ENCODE results near the gene ZBTB32. TPM values are rescaled to one million over a fixed set of nuclear protein-coding genes. Genes with fewer than 3 reads are reported as not detected.

Gene ZBTB32
- total RNA-seq, 2 donors from 2014 or later, result not detected

- peak; percentile 52 for TF ChIP-seq CTCF (conservative IDR thresholded peaks at IDR 0.05)
- no peaks in the 10 kb centered on the region for H3K27me3 Mint-ChIP-seq (ENCODE audit: insufficient read depth)
- WGBS, 2 experiments (ENCODE audit: insufficient coverage in 1 of 2, insufficient read length in 1 of 2), result 94 to 96% methylated on average over 12 to 15 of the region's 15 CpGs
- H3K4me1 ChIP-seq (ENCODE audit: control insufficient read depth, insufficient read depth, low read length), result no peaks in the 10 kb centered on the region
- no peak overlapping the region for H3K9ac ChIP-seq (ENCODE audit: extremely low read depth, low read length, poor library complexity, severe bottlenecking)
- H3K9me3 ChIP-seq (ENCODE audit: control insufficient read depth, low read length), result no peaks in the 10 kb centered on the region
- no peak for DNase-seq
- H3K9me3 Mint-ChIP-seq, result no peaks in the 10 kb centered on the region
- H3K27ac ChIP-seq (ENCODE audit: low read depth, low read length), result no peak overlapping the region
- no peaks in the 10 kb centered on the region for H3K4me1 Mint-ChIP-seq
- H3K36me3 ChIP-seq (ENCODE audit: control insufficient read depth, insufficient read depth, low read length), result peaks cover 44% of the 10 kb centered on the region
- H3K27me3 ChIP-seq (ENCODE audit: control insufficient read depth, insufficient read depth, low read length, poor library complexity, severe bottlenecking), result no peaks in the 10 kb centered on the region
- no peak overlapping the region for H3K4me3 Mint-ChIP-seq
- no peak overlapping the region for H3K27ac Mint-ChIP-seq
- H3K4me3 ChIP-seq (ENCODE audit: low read length), result no peak overlapping the region
- peaks cover 78% of the 10 kb centered on the region for H3K36me3 Mint-ChIP-seq (ENCODE audit: low read depth)
These were observed 46.3 kb upstream of the ZBTB32 start for GRCh38 chr19:35657904-35658700.

GRCh38 chr19:35661995-35662340 lies 42.4 kb upstream of the ZBTB32 start:
- H3K36me3 Mint-ChIP-seq (ENCODE audit: low read depth), result peaks cover 67% of the 10 kb centered on the region

GRCh38 chr19:35663981-35664380 lies 40.4 kb upstream of the ZBTB32 start:
- no peaks in the 10 kb centered on the region for H3K9me3 Mint-ChIP-seq
- H3K27me3 Mint-ChIP-seq (ENCODE audit: insufficient read depth), result peaks cover 8% of the 10 kb centered on the region
- peaks cover 50% of the 10 kb centered on the region for H3K36me3 Mint-ChIP-seq (ENCODE audit: low read depth)
- no peak overlapping the region for H3K27ac Mint-ChIP-seq
- DNase-seq, result no peak
- TF ChIP-seq CTCF (conservative IDR thresholded peaks at IDR 0.05), result no peak
- H3K4me3 ChIP-seq (ENCODE audit: low read length), result no peak overlapping the region
- H3K36me3 ChIP-seq (ENCODE audit: control insufficient read depth, insufficient read depth, low read length), result no peaks in the 10 kb centered on the region
- H3K9ac ChIP-seq (ENCODE audit: extremely low read depth, low read length, poor library complexity, severe bottlenecking), result no peak overlapping the region
- 85 to 96% methylated on average over 3 of the region's 3 CpGs for WGBS, 2 experiments (ENCODE audit: insufficient coverage in 1 of 2, insufficient read length in 1 of 2)
- no peaks in the 10 kb centered on the region for H3K4me1 ChIP-seq (ENCODE audit: control insufficient read depth, insufficient read depth, low read length)
- no peaks in the 10 kb centered on the region for H3K9me3 ChIP-seq (ENCODE audit: control insufficient read depth, low read length)
- no peak overlapping the region for H3K27ac ChIP-seq (ENCODE audit: low read depth, low read length)
- H3K4me3 Mint-ChIP-seq, result no peak overlapping the region
- no peaks in the 10 kb centered on the region for H3K4me1 Mint-ChIP-seq
- H3K27me3 ChIP-seq (ENCODE audit: control insufficient read depth, insufficient read depth, low read length, poor library complexity, severe bottlenecking), result peaks cover under 1% of the 10 kb centered on the region

More at GRCh38 chr19:35661995-35662340, 42.4 kb upstream of the ZBTB32 start:
- 97 to 99% methylated on average over 2 to 6 of the region's 6 CpGs for WGBS, 2 experiments (ENCODE audit: insufficient coverage in 1 of 2, insufficient read length in 1 of 2)
- Histone ChIP-seq H3K36me3 (ENCODE audit: control insufficient read depth, insufficient read depth, low read length) (peaks cover 16% of the 10 kb centered on the region), H3K4me1 (ENCODE audit: control insufficient read depth, insufficient read depth, low read length) (no peaks in the 10 kb centered on the region), H3K27me3 (ENCODE audit: control insufficient read depth, insufficient read depth, low read length, poor library complexity, severe bottlenecking) (no peaks in the 10 kb centered on the region), H3K27ac (ENCODE audit: low read depth, low read length) (no peak overlapping the region), H3K4me3 (ENCODE audit: low read length) (no peak overlapping the region), H3K9ac (ENCODE audit: extremely low read depth, low read length, poor library complexity, severe bottlenecking) (no peak overlapping the region), H3K9me3 (ENCODE audit: control insufficient read depth, low read length) (no peaks in the 10 kb centered on the region)
- H3K27ac Mint-ChIP-seq, result no peak overlapping the region
- no peaks in the 10 kb centered on the region for H3K4me1 Mint-ChIP-seq
- no peak for DNase-seq
- no peaks in the 10 kb centered on the region for H3K27me3 Mint-ChIP-seq (ENCODE audit: insufficient read depth)
- no peak for TF ChIP-seq CTCF (conservative IDR thresholded peaks at IDR 0.05)
- no peaks in the 10 kb centered on the region for H3K9me3 Mint-ChIP-seq
- H3K4me3 Mint-ChIP-seq, result no peak overlapping the region
